CD14-positive monocyte (primary cell): ENCODE measurements around the gene HDAC7. TPM values are rescaled to one million over a fixed set of nuclear protein-coding genes. Genes with fewer than 3 reads are reported as not detected.
A peak's percentile ranks its signal among the peaks of the same experiment; 100 is the strongest.

Experiments
- DNase-seq, 3 donors: peaks; one replicate each; pipeline ENCODE4 v3.0.0-alpha.2; 2011 to 2022
- H2AFZ ChIP-seq: 2 replicates; pipeline ENCODE4 v1.6.0; 2012; ENCODE audit warnings: mild to moderate bottlenecking, low read depth, low read length, inconsistent platforms; ENCODE audit not compliant: insufficient read depth, poor library complexity, severe bottlenecking
- H3K27ac ChIP-seq, 2 donors: 1 replicate in 1 of 2; 2 replicates in 1 of 2; pipeline ENCODE4 v1.5.1; 2012 to 2013; ENCODE audit warnings: low read length in 2 of 2, control low read depth in 1 of 2, inconsistent platforms in 1 of 2, low read depth in 1 of 2, mild to moderate bottlenecking in 1 of 2
- H3K27me3 ChIP-seq, 2 donors: one replicate each; pipeline versions ENCODE4 v1.6.0 to v1.6.1; 2011 to 2013; ENCODE audit warnings: low read length in 2 of 2; ENCODE audit not compliant: control insufficient read depth in 2 of 2, insufficient read depth in 2 of 2
- H3K36me3 ChIP-seq, 2 donors: replicated peaks in 1 of 2; 1 replicate in 1 of 2; 2 replicates in 1 of 2; pipeline versions ENCODE4 v1.5.1 to v1.6.1; 2012 to 2013; ENCODE audit warnings: low read length in 2 of 2, control low read depth in 1 of 2, inconsistent platforms in 1 of 2, mild to moderate bottlenecking in 1 of 2; ENCODE audit not compliant: insufficient read depth in 2 of 2, control insufficient read depth in 1 of 2
- H3K4me1 ChIP-seq, 2 donors: 1 replicate in 1 of 2; 2 replicates in 1 of 2; pipeline versions ENCODE4 v1.5.1 to v1.6.1; 2012 to 2013; ENCODE audit warnings: low read length in 2 of 2, control low read depth in 1 of 2, inconsistent platforms in 1 of 2, mild to moderate bottlenecking in 1 of 2, moderate library complexity in 1 of 2; ENCODE audit not compliant: insufficient read depth in 2 of 2, control insufficient read depth in 1 of 2
- H3K4me2 ChIP-seq: replicated peaks from 2 replicates; pipeline ENCODE3; 2012; ENCODE audit warnings: low read length, moderate library complexity, mild to moderate bottlenecking; ENCODE audit not compliant: poor library complexity, severe bottlenecking; ENCODE audit errors: extremely low read depth
- H3K4me3 ChIP-seq, 3 experiments: fragments of 200-600 bp in 1 of 3; sonication (generic) in 1 of 3; replicated peaks in 1 of 3; 1 replicate in 2 of 3; 2 replicates in 1 of 3; pipeline ENCODE4 v1.5.1; 2011 to 2013; ENCODE audit warnings: low read length in 3 of 3, mild to moderate bottlenecking in 3 of 3, control low read depth in 2 of 3, low read depth in 2 of 3, inconsistent platforms in 1 of 3, moderate library complexity in 1 of 3
- H3K79me2 ChIP-seq: 2 replicates; pipeline ENCODE4 v1.6.0; 2012; ENCODE audit warnings: mild to moderate bottlenecking, control low read depth, inconsistent platforms, low read length, moderate library complexity; ENCODE audit not compliant: insufficient read depth
- H3K9ac ChIP-seq: 2 replicates; pipeline ENCODE4 v1.6.0; 2017; ENCODE audit warnings: low read length, mild to moderate bottlenecking; ENCODE audit not compliant: insufficient read depth, poor library complexity, severe bottlenecking
- H3K9me3 ChIP-seq, 2 donors: replicated peaks in 1 of 2; 1 replicate in 1 of 2; 2 replicates in 1 of 2; pipeline versions ENCODE4 v1.5.1 to v1.6.1; 2012 to 2013; ENCODE audit warnings: low read length in 2 of 2, control low read depth in 1 of 2; ENCODE audit not compliant: control insufficient read depth in 1 of 2, insufficient read depth in 1 of 2
- H4K20me1 ChIP-seq: 2 replicates; pipeline ENCODE4 v1.6.0; 2012; ENCODE audit warnings: mild to moderate bottlenecking, low read length, control low read depth, moderate library complexity; ENCODE audit not compliant: insufficient read depth
- H3K27ac Mint-ChIP-seq, 7 donors: one replicate each; pipeline ENCODE4 v1.8.0; 2020; ENCODE audit warnings: mild to moderate bottlenecking in 7 of 7, mixed read lengths in 7 of 7, moderate library complexity in 6 of 7, inconsistent platforms in 2 of 7
- H3K27me3 Mint-ChIP-seq, 3 donors: one replicate each; pipeline ENCODE4 v1.8.0; 2021 to 2022; ENCODE audit warnings: low read depth in 3 of 3, mild to moderate bottlenecking in 3 of 3, mixed read lengths in 3 of 3, moderate library complexity in 3 of 3, inconsistent platforms in 1 of 3
- H3K36me3 Mint-ChIP-seq, 2 donors: one replicate each; pipeline ENCODE4 v1.8.0; 2020; ENCODE audit warnings: mixed read lengths in 2 of 2, inconsistent platforms in 1 of 2, mild to moderate bottlenecking in 1 of 2
- H3K4me1 Mint-ChIP-seq: one replicate; pipeline ENCODE4 v1.8.0; 2020; ENCODE audit warnings: mild to moderate bottlenecking, mixed read lengths
- H3K4me3 Mint-ChIP-seq, 2 donors: one replicate each; pipeline ENCODE4 v1.8.0; 2020; ENCODE audit warnings: mild to moderate bottlenecking in 2 of 2, mixed read lengths in 2 of 2, moderate library complexity in 1 of 2
- H3K9me3 Mint-ChIP-seq, 7 donors: one replicate each; pipeline ENCODE4 v1.8.0; 2020 to 2022; ENCODE audit warnings: mixed read lengths in 7 of 7, mild to moderate bottlenecking in 6 of 7, moderate library complexity in 6 of 7, inconsistent platforms in 2 of 7
- CTCF ChIP-seq: fragments of 200-600 bp; IDR thresholded peaks from one replicate; pipeline ENCODE4 v1.8.0; 2022; ENCODE audit warnings: antibody characterized with exemption, mild to moderate bottlenecking
- WGBS: methylation state at CpG from one replicate; pipeline ENCODE4 v1.1.5; 2013; ENCODE audit warnings: missing lambda C conversion rate; ENCODE audit not compliant: insufficient coverage; 5-methylcytosine and 5-hydroxymethylcytosine counted together
- intact Hi-C, 2 donors: fragments of 100-400 bp; cut with micrococcal nuclease; formaldehyde crosslinking; loops; one replicate each; pipeline versions ENCODE4 v1.15.0 to v1.15.1; 2023
- polyA plus RNA-seq, 3 donors: library from polyadenylated mRNA; depleted of rRNA in 1 of 3; unstranded in 2 of 3; stranded (reverse) in 1 of 3; fragments of 300-500 nt in 2 of 3; fragments of >200 nt in 1 of 3; fragmentation: Illumina TruSeq in 2 of 3; gene quantifications; 1 replicate in 2 of 3; 2 replicates in 1 of 3; pipeline ENCODE4 v1.2.3, GENCODE V29; 2012 to 2021

Gene HDAC7
- polyA plus RNA-seq, 3 donors = 5.9 to 79.2 (median 8.4) TPM

- Mint-ChIP-seq H3K4me1 (peaks cover 67% of the 10 kb centered on the region), H3K9me3 (peaks cover 0 to 2% (median 0%) of the 10 kb centered on the region in 7 donors), H3K27me3 (peaks cover 0 to 3% (median 0%) of the 10 kb centered on the region in 3 donors), H3K4me3 (peak overlapping the region; percentile 49 to 79), H3K27ac (peak overlapping the region; percentile 35 to 92 (median 79)), H3K36me3 (peaks cover 36 to 58% of the 10 kb centered on the region in 2 donors)
- Histone ChIP-seq H3K4me3 (peak overlapping the region in 2 of 3 experiments; percentile 14 to 53), H3K4me1 (peaks cover 51 to 55% of the 10 kb centered on the region in 2 donors), H2AFZ (no peak overlapping the region), H3K36me3 (peaks cover 33 to 56% of the 10 kb centered on the region in 2 donors), H3K9me3 (no peaks in the 10 kb centered on the region), H4K20me1 (peaks cover 60% of the 10 kb centered on the region), H3K27ac (peak overlapping the region; percentile 78 to 86), H3K79me2 (peaks cover 77% of the 10 kb centered on the region), H3K9ac (peak overlapping the region; percentile 65), H3K27me3 (no peaks in the 10 kb centered on the region), H3K4me2 (peak overlapping the region; percentile 59)
- peak; percentile 58 to 65 (median 62) for DNase-seq
- WGBS = 5% methylated on average over 3 of the region's 7 CpGs
- intact Hi-C loops = loop anchor here (2.0 to 5.0 kb wide), 2 partner anchors 36 to 37 kb away; no protein-coding TSS in a partner anchor
- no peak for TF ChIP-seq CTCF
These were observed 18.4 kb downstream of the HDAC7 start for GRCh38 chr12:47801170-47801903.

GRCh38 chr12:47800582-47800981, 19.1 kb downstream of the HDAC7 start:
- intact Hi-C loops = loop anchor here (2.0 to 5.0 kb wide), 2 partner anchors 37 to 38 kb away; no protein-coding TSS in a partner anchor
- no peak for TF ChIP-seq CTCF
- H2AFZ ChIP-seq = no peak overlapping the region
- no peaks in the 10 kb centered on the region for H3K9me3 ChIP-seq
- peaks cover 51% of the 10 kb centered on the region in 2 donors for H3K4me1 ChIP-seq
- H3K79me2 ChIP-seq = peaks cover 69% of the 10 kb centered on the region
- peaks cover 0 to 3% (median 0%) of the 10 kb centered on the region in 3 donors for H3K27me3 Mint-ChIP-seq
- peaks cover 62% of the 10 kb centered on the region for H3K4me1 Mint-ChIP-seq
- WGBS = 92% methylated on average over 6 of the region's 7 CpGs
- DNase-seq = no peak
- no peak overlapping the region for H3K4me3 Mint-ChIP-seq
- peaks cover 63% of the 10 kb centered on the region for H4K20me1 ChIP-seq
- H3K27me3 ChIP-seq = no peaks in the 10 kb centered on the region
- H3K4me2 ChIP-seq = no peak overlapping the region
- peaks cover 40 to 58% of the 10 kb centered on the region in 2 donors for H3K36me3 Mint-ChIP-seq
- no peak overlapping the region for H3K27ac Mint-ChIP-seq
- peak overlapping the region in 1 of 2 donors; percentile 86 for H3K27ac ChIP-seq
- peaks cover 35 to 58% of the 10 kb centered on the region in 2 donors for H3K36me3 ChIP-seq
- H3K9me3 Mint-ChIP-seq = peaks cover 0 to 2% (median 0%) of the 10 kb centered on the region in 7 donors
- no peak overlapping the region for H3K4me3 ChIP-seq
- peak overlapping the region; percentile 12 for H3K9ac ChIP-seq
